HepG2 (cell line): Measurements from ENCODE around the gene MARS1. TPM values are rescaled to one million over a fixed set of nuclear protein-coding genes. Genes with fewer than 3 reads are reported as not detected.
A peak's percentile ranks its signal among the peaks of the same experiment; 100 is the strongest.

Experiments
- ATAC-seq: fragments of 200-7000 bp; cut with Tn5 transposase; 3 replicates; pipeline ENCODE4 v1.9.1; 2020; ENCODE audit warnings: mild to moderate bottlenecking, moderate library complexity
- BruUV-seq: library from RNA; stranded (reverse); fragments of 400-500 nt; replicated peaks from 2 replicates; lab custom pipeline; 2021; lab: Mats Ljungman, UMichigan
- CTCF ChIA-PET: fragments of 300-600 bp; formaldehyde crosslinking; extraction: SDS; loops from one replicate; lab custom pipeline; 2021; ENCODE audit warnings: low total read pairs, inconsistent platforms, low intra/inter-chr PET ratio; lab: Yijun Ruan, JAX
- POLR2A ChIA-PET: fragments of 350-600 bp; sonication (Branson Sonifier 250); formaldehyde crosslinking; loops from one replicate; lab custom pipeline; 2020; ENCODE audit warnings: antibody characterized with exemption, inconsistent platforms; lab: Yijun Ruan, JAX
- DNase-seq: peaks from one replicate; pipeline ENCODE4 v3.0.0-alpha.2; 2015; ENCODE audit warnings: low spot score
- FAIRE-seq: peaks from 3 replicates; lab custom pipeline; 2011; peaks lifted over from hg19 to GRCh38; lab: Jason Lieb, UNC
- H2AFZ ChIP-seq: one replicate; pipeline ENCODE4 v1.6.1; 2011; ENCODE audit warnings: low read length, inconsistent platforms
- H3K27ac ChIP-seq: fragments of 300-600 bp; 3 replicates; pipeline ENCODE4 v1.8.0; 2011; ENCODE audit warnings: mixed run types, mild to moderate bottlenecking, mixed read lengths, low read length, inconsistent platforms; ENCODE audit not compliant: insufficient read depth; ENCODE audit errors: extremely low read length
- H3K27me3 ChIP-seq, 2 experiments: fragments of 200-600 bp in 1 of 2; 2 replicates in 1 of 2; 3 replicates in 1 of 2; pipeline versions ENCODE4 v1.6.0 to v1.8.0; 2011; ENCODE audit warnings: low read length in 2 of 2, mild to moderate bottlenecking in 2 of 2, moderate library complexity in 2 of 2, inconsistent platforms in 1 of 2; ENCODE audit not compliant: insufficient read depth in 2 of 2, control insufficient read depth in 1 of 2
- H3K36me3 ChIP-seq, 2 experiments: fragments of 200-600 bp in 1 of 2; replicated peaks in 1 of 2; 2 replicates in 1 of 2; 3 replicates in 1 of 2; pipeline versions ENCODE4 v1.5.1 to v1.8.0; 2011; ENCODE audit warnings: low read length in 2 of 2, inconsistent platforms in 1 of 2; ENCODE audit not compliant: insufficient read depth in 2 of 2, control insufficient read depth in 1 of 2
- H3K4me1 ChIP-seq: 2 replicates; pipeline ENCODE4 v1.5.1; 2012; ENCODE audit warnings: low read length, inconsistent platforms; ENCODE audit not compliant: insufficient read depth
- H3K4me2 ChIP-seq: 2 replicates; pipeline ENCODE4 v1.6.0; 2011; ENCODE audit warnings: low read depth, low read length, inconsistent platforms
- H3K4me3 ChIP-seq, 3 experiments: fragments of 200-600 bp in 1 of 3; sonication (generic), shearing (Covaris generic) in 1 of 3; replicated peaks in 1 of 3; 2 replicates each; pipeline ENCODE4 v1.5.1; 2011 to 2016; ENCODE audit warnings: low read length in 3 of 3, inconsistent platforms in 2 of 3, low read depth in 2 of 3, mild to moderate bottlenecking in 2 of 3, control low read depth in 1 of 3, mixed read lengths in 1 of 3; ENCODE audit not compliant: insufficient read depth in 1 of 3
- H3K79me2 ChIP-seq: one replicate; pipeline ENCODE4 v1.6.1; 2011; ENCODE audit warnings: low read length, inconsistent platforms; ENCODE audit not compliant: insufficient read depth
- H3K9ac ChIP-seq: 2 replicates; pipeline ENCODE4 v1.6.0; 2011; ENCODE audit warnings: mild to moderate bottlenecking, low read depth, low read length, inconsistent platforms; ENCODE audit not compliant: insufficient read depth
- H3K9me3 ChIP-seq: 2 replicates; pipeline ENCODE4 v1.5.1; 2012; ENCODE audit warnings: mild to moderate bottlenecking, low read length
- H4K20me1 ChIP-seq: 2 replicates; pipeline ENCODE4 v1.6.0; 2011; ENCODE audit warnings: inconsistent platforms, mild to moderate bottlenecking, low read length, moderate library complexity; ENCODE audit not compliant: insufficient read depth
- BORCS8-MEF2B ChIP-seq: sonication (generic); formaldehyde crosslinking; IDR thresholded peaks from 2 replicates; pipeline ENCODE4 v1.8.0; 2022; ENCODE audit warnings: mild to moderate bottlenecking, missing genetic modification reagents
- E2F1 ChIP-seq: sonication (generic); formaldehyde crosslinking; IDR thresholded peaks from 2 replicates; pipeline ENCODE4 v1.5.0; 2020; ENCODE audit warnings: missing genetic modification reagents
- HDAC2 ChIP-seq: sonication (generic); formaldehyde crosslinking; IDR thresholded peaks from 2 replicates; pipeline ENCODE4 v1.4.0; 2020; ENCODE audit warnings: missing genetic modification reagents
- JUNB ChIP-seq: sonication (generic); formaldehyde crosslinking; IDR thresholded peaks from 2 replicates; pipeline ENCODE4 v1.8.0; 2022; ENCODE audit warnings: missing genetic modification reagents, mild to moderate bottlenecking, borderline replicate concordance
- NFKB2 ChIP-seq: sonication (generic); formaldehyde crosslinking; IDR thresholded peaks from 2 replicates; pipeline ENCODE4 v1.4.0; 2020; ENCODE audit warnings: missing genetic modification reagents, borderline replicate concordance
- PCBP1 ChIP-seq: fragments of 200-400 bp; formaldehyde crosslinking; IDR thresholded peaks from 2 replicates; pipeline ENCODE4 v1.6.1; 2017; ENCODE audit warnings: mild to moderate bottlenecking, low read depth, low read length, borderline replicate concordance
- RARG ChIP-seq: sonication (generic); formaldehyde crosslinking; IDR thresholded peaks from 2 replicates; pipeline ENCODE4 v1.4.0; 2020; ENCODE audit warnings: low read depth, mild to moderate bottlenecking, missing genetic modification reagents
- SAP130 ChIP-seq: IDR thresholded peaks from 2 replicates; pipeline ENCODE4 v1.6.1; 2016; ENCODE audit warnings: low read depth
- SRSF4 ChIP-seq: fragments of 200-400 bp; formaldehyde crosslinking; IDR thresholded peaks from one replicate; pipeline ENCODE4 v1.6.1; 2018; ENCODE audit warnings: mild to moderate bottlenecking, low read depth, low read length, moderate library complexity; ENCODE audit not compliant: poor library complexity, severe bottlenecking
- ZNF282 ChIP-seq: fragments of 450-650 bp; IDR thresholded peaks from 2 replicates; pipeline ENCODE4 v1.6.1; 2018; ENCODE audit not compliant: partially characterized antibody
- ZNF326 ChIP-seq: sonication (generic); formaldehyde crosslinking; IDR thresholded peaks from 2 replicates; pipeline ENCODE4 v1.4.0; 2020; ENCODE audit warnings: missing genetic modification reagents, borderline replicate concordance
- ZNF460 ChIP-seq: sonication (generic); formaldehyde crosslinking; IDR thresholded peaks from 2 replicates; pipeline ENCODE4 v1.5.1; 2020; ENCODE audit warnings: missing genetic modification reagents, mild to moderate bottlenecking, borderline replicate concordance
- ZNF678 ChIP-seq: sonication (generic); formaldehyde crosslinking; IDR thresholded peaks from 2 replicates; pipeline ENCODE4 v1.4.0; 2020; ENCODE audit warnings: mild to moderate bottlenecking, missing genetic modification reagents
- ZNF704 ChIP-seq: sonication (generic); formaldehyde crosslinking; IDR thresholded peaks from 2 replicates; pipeline ENCODE4 v1.8.1; 2023; ENCODE audit warnings: mild to moderate bottlenecking, inconsistent platforms, moderate library complexity, missing genetic modification reagents, borderline replicate concordance
- ZNF720 ChIP-seq: sonication (generic); formaldehyde crosslinking; IDR thresholded peaks from 2 replicates; pipeline ENCODE4 v1.4.0; 2020; ENCODE audit warnings: missing genetic modification reagents
- ZNF792 ChIP-seq: IDR thresholded peaks from 2 replicates; pipeline ENCODE4 v1.6.1; 2016
- WGBS: methylation state at CpG from one replicate; pipeline ENCODE4 v1.1.6; 2017; ENCODE audit warnings: low lambda C conversion rate; 5-methylcytosine and 5-hydroxymethylcytosine counted together
- in situ Hi-C: cut with HindIII; loops from 2 replicates; pipeline ENCODE4 v1.10.0; 2017; ENCODE audit warnings: low pct_unique_long_range_greater_than_20kb; ENCODE audit not compliant: extremely low pct_ligation_motif_present
- intact Hi-C: fragments of 100-400 bp; cut with micrococcal nuclease; formaldehyde crosslinking; loops from one replicate; pipeline ENCODE4 v1.10.0; 2022; ENCODE audit not compliant: unreplicated experiment
- polyA plus RNA-seq, 8 experiments: library from polyadenylated mRNA; depleted of rRNA in 3 of 8; stranded (reverse) in 7 of 8; unstranded in 1 of 8; fragments of >200 nt; fragmentation: Illumina TruSeq in 4 of 8; extraction: Trizol in 4 of 8; gene quantifications; 2 replicates each; pipeline versions ENCODE4 v1.2.1 to v1.2.3, GENCODE V29; 2011 to 2016; ENCODE audit warnings: low read depth in 4 of 8, missing spikeins in 1 of 8, mixed read lengths in 1 of 8; ENCODE audit not compliant: insufficient read depth in 1 of 8
- total RNA-seq, 5 experiments: library from RNA; depleted of rRNA; stranded (reverse); fragments of >200 nt; fragmentation: Illumina TruSeq; extraction: Trizol; gene quantifications; 2 replicates each; pipeline ENCODE4 v1.2.3, GENCODE V29; 2016; ENCODE audit warnings: low read depth in 1 of 5

Gene MARS1
- total and polyA plus RNA-seq, 2 of the 13 experiments (the other 11 are each of a cell fraction or from before 2014, with no cell fraction given), result 115 to 181 TPM

- DNase-seq, result no peak
- BruUV-seq, result no TSS peak
- Histone ChIP-seq H2AFZ (no peak overlapping the region), H3K4me2 (peak overlapping the region; percentile 99), H4K20me1 (no peaks in the 10 kb centered on the region), H3K27ac (no peak overlapping the region), H3K9ac (peak overlapping the region; percentile 39; the same call in 1 of the 2 replicates), H3K36me3 (no peaks in the 10 kb centered on the region), H3K27me3 (peaks cover 0 to 30% of the 10 kb centered on the region in 2 experiments; a peak in 3 of 5 replicates), H3K4me1 (peaks cover 55% of the 10 kb centered on the region), H3K9me3 (no peaks in the 10 kb centered on the region), H3K4me3 (peak overlapping the region; percentile 53 to 94 (median 68)), H3K79me2 (no peaks in the 10 kb centered on the region)
- TF ChIP-seq ZNF326 (CRISPR knock-in tag), result no peak
- no peak for TF ChIP-seq ZNF720 (CRISPR knock-in tag)
- 0 out of 2 replicates have a peak, but pooled peaks have one; percentile 1 for TF ChIP-seq SAP130 (CRISPR knock-in tag)
- no peak for TF ChIP-seq ZNF282
- peak; percentile 31; the same call in 1 of the 2 replicates for TF ChIP-seq NFKB2 (CRISPR knock-in tag)
- ChIA-PET CTCF (interaction anchor here (1.2 kb wide), 1 partner anchor 198 kb away, joined by 4 read pairs; no protein-coding TSS in a partner anchor), POLR2A (interaction anchor here (1.0 to 1.3 kb wide), 2 partner anchors 55 to 58 kb away, joined by 3 to 4 read pairs; no protein-coding TSS in a partner anchor)
- FAIRE-seq, result no peak
- in situ Hi-C loops, result no loop called here
- whole genome bisulfite sequencing, result 0% methylated on average over 7 of the region's 9 CpGs
- ATAC-seq, result no peak
- intact Hi-C loops, result loop anchor here (2.0 kb wide), 1 partner anchor 25 kb away; no protein-coding TSS in a partner anchor
Observed at GRCh38 chr12:57461917-57462250, 26.0 kb upstream of the MARS1 start.

GRCh38 chr12:57462251-57462911 is 25.5 kb upstream of the MARS1 start:
- intact Hi-C loops (loop anchor here (2.0 kb wide), 1 partner anchor 24 kb away; no protein-coding TSS in a partner anchor), in situ Hi-C loops (no loop called here)
- Histone ChIP-seq H2AFZ (peak overlapping the region; percentile 88), H3K9ac (peak overlapping the region; percentile 39; the same call in 1 of the 2 replicates), H3K4me1 (peaks cover 50% of the 10 kb centered on the region), H3K9me3 (no peaks in the 10 kb centered on the region), H3K27ac (no peak overlapping the region), H3K79me2 (no peaks in the 10 kb centered on the region), H4K20me1 (no peaks in the 10 kb centered on the region), H3K36me3 (no peaks in the 10 kb centered on the region), H3K4me2 (peak overlapping the region; percentile 99), H3K27me3 (peaks cover 0 to 35% of the 10 kb centered on the region in 2 experiments; a peak in 3 of 5 replicates), H3K4me3 (peak overlapping the region; percentile 53 to 94 (median 68))
- CTCF ChIA-PET, result interaction anchor here (0.6 to 1.2 kb wide), 4 partner anchors 26 to 199 kb away, joined by 3 to 4 read pairs (median 4); no protein-coding TSS in a partner anchor
- DNase-seq (peak; percentile 80), ATAC-seq (peak; percentile 86), FAIRE-seq (peak; percentile 93)
- under 1% methylated on average over 11 of the region's 28 CpGs for WGBS
- POLR2A ChIA-PET, result interaction anchor here (1.0 to 1.3 kb wide), 2 partner anchors 55 to 57 kb away, joined by 3 to 4 read pairs; no protein-coding TSS in a partner anchor
- no TSS peak for BruUV-seq
- no peak for TF ChIP-seq ZNF704
- TF ChIP-seq SRSF4, result no peak
- no peak for TF ChIP-seq E2F1 (CRISPR knock-in tag)
- no peak for TF ChIP-seq ZNF792 (CRISPR knock-in tag)
- no peak for TF ChIP-seq JUNB (CRISPR knock-in tag)
- 0 out of 2 replicates have a peak, but pooled peaks have one; percentile 51 for TF ChIP-seq PCBP1
- TF ChIP-seq ZNF678 (CRISPR knock-in tag), result no peak
- no peak for TF ChIP-seq RARG (CRISPR knock-in tag)
- no peak for TF ChIP-seq HDAC2 (CRISPR knock-in tag)
- TF ChIP-seq ZNF460, result no peak
- peak; percentile 46; the same call in 1 of the 2 replicates for TF ChIP-seq BORCS8-MEF2B
